A673 (cell line): ENCODE measurements around the gene SNRNP70. TPM values are rescaled to one million over a fixed set of nuclear protein-coding genes. Genes with fewer than 3 reads are reported as not detected.

ENCODE experiments used
- BruUV-seq: library from RNA; stranded (reverse); fragments of 400-500 nt; replicated peaks from 2 replicates; lab custom pipeline; 2021; lab: Mats Ljungman, UMichigan
- CTCF ChIA-PET: fragments of 300-600 bp; sonication (Branson Sonifier 250); formaldehyde crosslinking; loops from one replicate; lab custom pipeline; 2022; ENCODE audit warnings: antibody characterized with exemption; lab: Charles Lee
- POLR2A ChIA-PET: fragments of 300-600 bp; sonication (Branson Sonifier 250); formaldehyde crosslinking; loops from one replicate; lab custom pipeline; 2022; ENCODE audit warnings: antibody characterized with exemption; ENCODE audit not compliant: low non-redundant PET; lab: Charles Lee
- DNase-seq: peaks from one replicate; pipeline ENCODE4 v3.0.0-alpha.2; 2015; ENCODE audit warnings: low spot score
- H3K27ac ChIP-seq: fragments of 200-600 bp; sonication (generic); 2 replicates; pipeline ENCODE4 v1.5.1; 2016; ENCODE audit warnings: mixed run types, low read depth, mild to moderate bottlenecking, mixed read lengths, antibody characterized with exemption, low read length; ENCODE audit not compliant: poor library complexity, severe bottlenecking
- H3K27me3 ChIP-seq: fragments of 200-600 bp; sonication (generic); replicated peaks from 2 replicates; pipeline ENCODE4 v1.6.1; 2017; ENCODE audit warnings: mixed run types, low read depth, mild to moderate bottlenecking, mixed read lengths, antibody characterized with exemption, low read length; ENCODE audit not compliant: insufficient read depth, poor library complexity
- H3K36me3 ChIP-seq: fragments of 200-600 bp; sonication (generic); 2 replicates; pipeline ENCODE4 v1.6.1; 2016; ENCODE audit warnings: mixed run types, mild to moderate bottlenecking, mixed read lengths, antibody characterized with exemption, low read length; ENCODE audit not compliant: insufficient read depth, poor library complexity, severe bottlenecking
- H3K4me1 ChIP-seq: fragments of 200-600 bp; sonication (generic); 2 replicates; pipeline ENCODE4 v1.6.1; 2017; ENCODE audit warnings: mixed run types, mild to moderate bottlenecking, mixed read lengths, antibody characterized with exemption, low read length; ENCODE audit not compliant: insufficient read depth, poor library complexity, severe bottlenecking
- H3K4me3 ChIP-seq: fragments of 200-600 bp; sonication (generic); 2 replicates; pipeline ENCODE4 v1.5.1; 2016; ENCODE audit warnings: low read depth, mixed run types, mild to moderate bottlenecking, mixed read lengths, low read length; ENCODE audit not compliant: poor library complexity, severe bottlenecking
- H3K9me3 ChIP-seq: fragments of 200-600 bp; sonication (generic); 2 replicates; pipeline ENCODE4 v1.6.1; 2016; ENCODE audit warnings: mixed run types, low read depth, mild to moderate bottlenecking, mixed read lengths, antibody characterized with exemption, low read length; ENCODE audit not compliant: poor library complexity, severe bottlenecking
- EZH2 ChIP-seq: fragments of 200-600 bp; sonication (generic); IDR thresholded peaks from 2 replicates; pipeline ENCODE4 v1.6.1; 2017; ENCODE audit warnings: borderline replicate concordance, low read depth, mild to moderate bottlenecking, mixed read lengths, antibody characterized with exemption, low read length; ENCODE audit not compliant: poor library complexity, severe bottlenecking
- intact Hi-C: fragments of 100-400 bp; cut with micrococcal nuclease; formaldehyde crosslinking; loops from one replicate; pipeline ENCODE4 v1.10.0; 2022; ENCODE audit not compliant: unreplicated experiment
- total RNA-seq: library from RNA; stranded (reverse); gene quantifications from 2 replicates; pipeline ENCODE4 v1.2.3, GENCODE V29; 2021
- TF ChIP-seq, protein P1 (sequence below): fragments of 300-800, 200-600 bp; sonication (generic); conservative IDR thresholded peaks from 2 replicates; pipeline ENCODE4 v1.5.1; 2017; ENCODE audit warnings: low read depth, mild to moderate bottlenecking, antibody characterized with exemption, low read length, moderate library complexity, mixed read lengths

Gene SNRNP70
- total RNA-seq, 1 experiment from 2014 or later, result 295 TPM

DNA sequence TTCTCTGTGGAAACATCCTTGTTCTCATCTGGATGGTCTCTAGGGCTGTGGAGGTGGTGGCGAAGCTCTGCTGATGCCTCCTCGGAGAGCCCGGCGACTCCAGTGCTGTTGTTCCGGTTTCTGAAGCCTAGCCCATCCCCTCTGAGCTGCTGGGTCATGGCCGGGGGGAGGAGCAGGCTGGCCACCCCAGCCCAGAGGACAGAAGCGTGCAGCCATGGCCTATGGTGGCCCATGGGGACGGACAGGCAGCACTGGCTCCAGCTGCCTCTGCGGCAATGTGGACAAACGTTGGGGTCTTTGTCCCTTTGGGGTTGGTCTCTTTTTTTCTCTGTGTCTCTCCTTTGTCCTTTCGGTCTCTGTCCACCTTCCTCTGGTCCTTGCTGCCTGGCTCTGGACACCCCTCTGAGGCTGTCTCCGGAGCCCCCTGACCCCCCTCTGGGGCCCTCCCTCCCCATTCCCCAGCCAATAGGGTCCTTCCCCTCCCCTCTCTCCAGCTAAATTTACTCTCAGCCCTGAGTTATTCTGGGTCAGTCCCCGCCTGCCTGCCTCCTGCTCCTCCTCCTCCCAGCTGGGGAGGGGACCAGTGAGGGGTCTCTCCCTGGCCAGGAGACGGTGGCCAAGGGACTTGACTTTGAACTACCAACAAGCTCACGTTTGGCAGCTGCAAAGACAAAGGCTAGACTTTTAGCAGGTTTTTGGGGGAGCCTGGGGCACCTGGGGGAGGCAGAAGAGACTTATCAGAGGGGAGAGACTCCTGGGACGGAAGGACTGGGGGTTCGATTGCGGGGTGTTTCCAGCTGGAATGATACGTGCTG is 70.0 kb downstream of the SNRNP70 start, which contains the start of gene HRC:
Gene HRC, minus strand, starts transcription at position 392 of the 815 bp plus-strand sequence. Its CDS starts 159 bp downstream, at position 233.
- Histone ChIP-seq H3K4me1 (peaks cover 19% of the 10 kb centered on the region), H3K4me3 (no peak within 1 kb of the TSS), H3K27me3 (no peaks in the 10 kb centered on the region), H3K36me3 (peaks cover 3% of the 10 kb centered on the region), H3K9me3 (no peaks in the 10 kb centered on the region), H3K27ac (no peak within 1 kb of the TSS)
- intact Hi-C loops, result no loop called here
- DNase-seq, result no peak
- no peak for TF ChIP-seq EZH2
- TF ChIP-seq, protein P1, sequence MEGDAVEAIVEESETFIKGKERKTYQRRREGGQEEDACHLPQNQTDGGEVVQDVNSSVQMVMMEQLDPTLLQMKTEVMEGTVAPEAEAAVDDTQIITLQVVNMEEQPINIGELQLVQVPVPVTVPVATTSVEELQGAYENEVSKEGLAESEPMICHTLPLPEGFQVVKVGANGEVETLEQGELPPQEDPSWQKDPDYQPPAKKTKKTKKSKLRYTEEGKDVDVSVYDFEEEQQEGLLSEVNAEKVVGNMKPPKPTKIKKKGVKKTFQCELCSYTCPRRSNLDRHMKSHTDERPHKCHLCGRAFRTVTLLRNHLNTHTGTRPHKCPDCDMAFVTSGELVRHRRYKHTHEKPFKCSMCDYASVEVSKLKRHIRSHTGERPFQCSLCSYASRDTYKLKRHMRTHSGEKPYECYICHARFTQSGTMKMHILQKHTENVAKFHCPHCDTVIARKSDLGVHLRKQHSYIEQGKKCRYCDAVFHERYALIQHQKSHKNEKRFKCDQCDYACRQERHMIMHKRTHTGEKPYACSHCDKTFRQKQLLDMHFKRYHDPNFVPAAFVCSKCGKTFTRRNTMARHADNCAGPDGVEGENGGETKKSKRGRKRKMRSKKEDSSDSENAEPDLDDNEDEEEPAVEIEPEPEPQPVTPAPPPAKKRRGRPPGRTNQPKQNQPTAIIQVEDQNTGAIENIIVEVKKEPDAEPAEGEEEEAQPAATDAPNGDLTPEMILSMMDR, result no peak
- CTCF ChIA-PET, result no interaction called here
- no TSS peak for BruUV-seq
- POLR2A ChIA-PET, result no interaction called here

DNA sequence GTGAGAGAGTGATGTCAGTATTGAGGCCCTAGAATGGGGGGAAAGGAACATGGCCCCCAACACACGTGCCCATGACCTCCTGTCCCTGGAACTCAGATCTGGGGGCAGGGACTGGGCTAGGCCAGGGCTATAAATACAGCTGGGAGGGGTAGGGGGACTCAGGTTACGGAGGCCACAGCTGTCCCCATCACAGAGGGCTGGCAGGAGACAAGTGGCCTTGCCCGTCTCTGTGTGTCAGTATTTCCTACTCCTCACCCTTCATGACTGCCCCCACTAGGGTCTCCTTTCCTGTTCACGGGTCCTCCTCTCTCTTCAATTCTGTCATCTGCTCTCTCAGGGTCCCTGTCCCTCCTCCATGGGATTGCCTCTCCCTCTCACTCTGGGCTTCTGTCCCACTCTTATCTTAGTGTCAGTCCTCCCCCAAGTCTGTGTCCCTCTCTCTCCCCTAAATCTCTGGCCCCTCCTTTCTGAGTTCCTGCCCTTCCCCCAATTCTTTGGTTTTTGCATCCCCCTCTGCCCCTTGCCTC is 70.6 kb downstream of the SNRNP70 start:
- Histone ChIP-seq H3K4me3 (no peak overlapping the region), H3K27ac (no peak overlapping the region), H3K27me3 (no peaks in the 10 kb centered on the region), H3K36me3 (peaks cover 3% of the 10 kb centered on the region), H3K4me1 (peaks cover 19% of the 10 kb centered on the region), H3K9me3 (no peaks in the 10 kb centered on the region)
- DNase-seq, result no peak
- intact Hi-C loops, result no loop called here
- ChIA-PET POLR2A (no interaction called here), CTCF (no interaction called here)
- no peak for TF ChIP-seq EZH2
- TF ChIP-seq, protein P1, result no peak
- BruUV-seq, result no TSS peak

DNA sequence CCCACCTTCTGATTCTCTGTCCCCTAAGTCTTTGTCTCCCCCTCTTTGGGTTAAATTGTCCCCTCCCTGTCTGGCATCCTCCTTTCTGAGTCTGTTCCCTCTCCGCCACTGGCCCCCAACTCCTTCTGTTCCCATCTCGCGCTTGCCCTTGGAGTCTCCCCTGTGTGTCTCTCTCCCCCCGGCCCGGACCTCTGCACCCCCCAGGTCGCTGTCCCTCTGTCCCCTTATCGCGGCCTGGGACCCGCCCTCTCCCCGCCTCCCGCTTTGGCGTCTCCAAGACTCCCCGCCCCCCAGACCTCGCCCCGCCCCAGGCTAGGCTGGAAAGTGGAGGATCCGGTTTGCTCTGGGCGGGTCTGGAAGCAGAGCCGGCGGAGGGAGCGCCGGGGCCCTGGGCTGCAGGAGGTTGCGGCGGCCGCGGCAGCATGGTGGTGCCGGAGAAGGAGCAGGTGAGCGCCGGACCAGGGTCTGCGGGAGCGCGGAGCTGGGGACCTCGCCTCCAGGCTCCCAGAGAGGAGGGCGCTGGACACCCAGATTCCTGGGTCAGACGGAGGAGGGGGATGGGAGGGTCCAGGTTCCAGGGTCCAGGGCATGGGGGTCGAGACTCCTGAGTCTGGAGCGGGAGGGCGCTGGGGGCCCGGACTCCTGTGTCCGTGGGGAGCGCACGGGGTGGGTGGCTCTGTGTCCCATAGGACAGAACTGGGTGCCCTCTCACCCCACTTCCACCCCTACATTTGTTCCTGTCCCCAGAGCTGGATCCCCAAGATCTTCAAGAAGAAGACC is 72.4 kb downstream of the SNRNP70 start, which contains the start of gene TRPM4:
Gene TRPM4, plus strand, starts transcription at position 348 of the 780 bp plus-strand sequence. Its CDS starts 75 bp downstream, at position 423.
- no TSS peak for BruUV-seq
- intact Hi-C loops, result no loop called here
- ChIA-PET CTCF (no interaction called here), POLR2A (no interaction called here)
- Histone ChIP-seq H3K36me3 (peaks cover 3% of the 10 kb centered on the region), H3K9me3 (no peaks in the 10 kb centered on the region), H3K27me3 (no peaks in the 10 kb centered on the region), H3K4me3 (peak within 1 kb of the TSS; percentile 99), H3K27ac (peak within 1 kb of the TSS; percentile 73), H3K4me1 (peaks cover 7% of the 10 kb centered on the region)
- DNase-seq, result peak; percentile 93
- TF ChIP-seq EZH2, result no peak
- TF ChIP-seq, protein P1, result no peak

Other genes starting within 250 kb of the SNRNP70 start
- gene HSD17B14, start 249.0 kb upstream of the SNRNP70 start, total RNA-seq, result 2.0 and 3.0 TPM in 2 replicates
- 20.7 and 24.1 TPM in 2 replicates for gene PLEKHA4, start 216.8 kb upstream of the SNRNP70 start, total RNA-seq
- 27.6 and 41.2 TPM in 2 replicates for gene PPP1R15A, start 213.0 kb upstream of the SNRNP70 start, total RNA-seq
- not detected in 2 replicates for gene TULP2, start 186.7 kb upstream of the SNRNP70 start, total RNA-seq
- 86.7 and 109 TPM in 2 replicates for gene NUCB1, start 185.1 kb upstream of the SNRNP70 start, total RNA-seq
- gene DHDH, start 151.8 kb upstream of the SNRNP70 start, total RNA-seq, result not detected in 2 replicates
- gene BAX, start 130.6 kb upstream of the SNRNP70 start, total RNA-seq, result 103 and 112 TPM in 2 replicates
- gene FTL, start 120.1 kb upstream of the SNRNP70 start, total RNA-seq, result 1,330 and 1,983 TPM in 2 replicates
- gene GYS1, start 92.1 kb upstream of the SNRNP70 start, total RNA-seq, result 54.6 and 57.0 TPM in 2 replicates
- 227 and 241 TPM in 2 replicates for gene RUVBL2, start 91.6 kb upstream of the SNRNP70 start, total RNA-seq
- not detected in 2 replicates for gene LHB, start 68.4 kb upstream of the SNRNP70 start, total RNA-seq
- not detected in 2 replicates for gene CGB3, start 61.1 kb upstream of the SNRNP70 start, total RNA-seq
- not detected in 2 replicates for gene CGB2, start 53.6 kb upstream of the SNRNP70 start, total RNA-seq
- gene CGB1, start 48.6 kb upstream of the SNRNP70 start, total RNA-seq, result not detected in 2 replicates
- not detected in 2 replicates for gene CGB5, start 41.6 kb upstream of the SNRNP70 start, total RNA-seq
- not detected in 2 replicates for gene CGB8, start 36.3 kb upstream of the SNRNP70 start, total RNA-seq
- gene CGB7, start 27.7 kb upstream of the SNRNP70 start, total RNA-seq, result not detected in 2 replicates
- gene NTF4, start 20.6 kb upstream of the SNRNP70 start, total RNA-seq, result not detected in 2 replicates
- gene KCNA7, start 12.8 kb upstream of the SNRNP70 start, total RNA-seq, result not detected in 2 replicates
- gene LIN7B, start 28.9 kb downstream of the SNRNP70 start, total RNA-seq, result 19.9 and 24.3 TPM in 2 replicates
- 1.7 and 2.6 TPM in 2 replicates for gene C19orf73, start 33.7 kb downstream of the SNRNP70 start, total RNA-seq
- 33.1 and 33.6 TPM in 2 replicates for gene PPFIA3, start 34.1 kb downstream of the SNRNP70 start, total RNA-seq
- not detected in 2 replicates for gene HRC, start 69.9 kb downstream of the SNRNP70 start, total RNA-seq
- 107 and 116 TPM in 2 replicates for gene TRPM4, start 72.3 kb downstream of the SNRNP70 start, total RNA-seq
- 3.7 and 4.4 TPM in 2 replicates for gene SLC6A16, start 239.7 kb downstream of the SNRNP70 start, total RNA-seq
- not detected in 2 replicates for gene CD37, start 250.0 kb downstream of the SNRNP70 start, total RNA-seq